HG02588 (cell line): ENCODE measurements around the gene SGMS1.

ENCODE experiments used
- ATAC-seq: cut with Tn5 transposase; IDR thresholded peaks from one replicate; pipeline ENCODE4 v1.9.1; 2021; ENCODE audit warnings: mild to moderate bottlenecking, moderate library complexity; ENCODE audit not compliant: unreplicated experiment

Gene SGMS1

GRCh38 chr10:50613726-50614443 is 9.9 kb downstream of the SGMS1 start:
- ATAC-seq, result no peak

- ATAC-seq, result peak; percentile 72
Measured at GRCh38 chr10:50613150-50613549, 10.6 kb downstream of the SGMS1 start.

DNA sequence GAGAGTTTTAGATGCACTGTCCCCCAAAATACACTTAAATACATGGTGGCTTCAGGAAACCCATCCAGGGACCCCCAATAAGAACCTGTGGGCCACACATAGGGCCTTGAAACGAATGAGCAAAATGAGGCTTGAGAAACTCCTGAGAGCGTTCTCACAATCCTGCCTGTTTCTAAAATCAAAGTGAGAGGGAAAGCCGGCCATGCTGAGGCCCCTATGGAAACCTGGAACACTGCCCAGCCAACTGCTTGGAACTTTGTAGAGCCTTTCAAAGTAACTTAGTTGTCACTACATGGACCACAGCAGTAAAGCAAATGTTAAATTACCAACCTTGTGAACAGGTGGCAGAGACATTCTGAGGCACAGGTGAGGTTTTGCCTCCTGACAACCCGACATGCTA is 13.4 kb downstream of the SGMS1 start:
- ATAC-seq, result no peak

- no peak for ATAC-seq
Measured at GRCh38 chr10:50607356-50607925, 16.3 kb downstream of the SGMS1 start.

- no peak for ATAC-seq
Measured at GRCh38 chr10:50605951-50606270, 17.8 kb downstream of the SGMS1 start.

DNA sequence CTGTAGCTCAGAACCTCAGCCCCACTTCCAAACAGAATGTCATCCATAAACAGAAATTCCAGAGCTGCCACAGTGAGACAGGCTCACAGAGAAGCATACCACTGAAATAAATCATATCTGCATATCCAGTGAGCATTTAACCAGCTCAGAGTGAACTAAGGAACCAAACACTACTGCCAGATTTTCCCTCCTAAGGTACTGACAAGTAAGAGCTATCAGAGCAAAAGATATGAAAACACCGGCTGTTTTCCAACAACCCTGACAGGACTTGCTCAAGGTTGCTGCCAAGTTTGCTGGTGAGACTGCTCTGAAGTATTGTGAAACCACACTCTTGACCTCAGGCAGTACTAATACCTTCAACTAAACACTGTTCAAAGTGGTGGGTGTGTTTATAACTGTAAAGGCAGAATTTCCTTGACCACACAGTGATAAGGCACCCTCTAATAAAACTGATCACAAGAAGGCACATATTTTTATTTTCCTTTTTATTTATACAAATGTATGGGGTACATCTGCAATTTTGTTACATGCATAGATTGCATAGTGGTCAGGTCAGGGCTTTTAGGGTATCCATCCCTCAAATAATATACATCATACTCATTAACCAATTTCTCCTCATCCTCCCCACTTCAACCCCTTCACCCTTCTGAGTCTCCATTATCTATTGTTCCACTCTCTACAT is 18.3 kb downstream of the SGMS1 start:
- ATAC-seq, result peak; percentile 72

GRCh38 chr10:50604809-50605208 is 18.9 kb downstream of the SGMS1 start:
- no peak for ATAC-seq

DNA sequence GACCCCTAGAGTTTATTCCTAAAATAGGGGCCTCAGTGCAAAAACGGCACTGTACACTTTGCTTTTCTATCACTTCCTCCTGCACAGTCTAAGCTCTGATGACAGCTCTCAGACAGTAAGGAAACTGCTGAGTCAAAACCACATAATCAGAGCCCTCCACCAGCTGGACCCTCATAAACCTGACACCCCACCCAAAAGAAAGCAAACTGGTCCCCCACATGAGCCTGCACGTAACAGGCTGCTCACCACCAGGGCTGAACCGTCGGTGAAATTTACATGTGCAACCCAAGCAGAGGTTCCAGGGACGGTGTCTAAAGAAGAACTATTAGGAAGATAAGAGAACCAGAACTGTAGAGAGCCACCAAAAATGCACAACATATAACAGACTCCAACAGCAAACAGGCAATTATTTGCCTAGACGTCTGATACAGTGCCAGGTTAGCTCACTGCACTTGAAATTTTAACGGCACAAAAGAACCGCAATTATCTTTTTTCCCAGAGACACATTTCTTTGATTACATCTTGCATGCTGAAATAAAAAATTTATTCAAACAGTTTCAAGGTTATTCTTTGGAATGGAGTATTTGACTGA is 19.6 kb downstream of the SGMS1 start:
- ATAC-seq, result peak; percentile 56

DNA sequence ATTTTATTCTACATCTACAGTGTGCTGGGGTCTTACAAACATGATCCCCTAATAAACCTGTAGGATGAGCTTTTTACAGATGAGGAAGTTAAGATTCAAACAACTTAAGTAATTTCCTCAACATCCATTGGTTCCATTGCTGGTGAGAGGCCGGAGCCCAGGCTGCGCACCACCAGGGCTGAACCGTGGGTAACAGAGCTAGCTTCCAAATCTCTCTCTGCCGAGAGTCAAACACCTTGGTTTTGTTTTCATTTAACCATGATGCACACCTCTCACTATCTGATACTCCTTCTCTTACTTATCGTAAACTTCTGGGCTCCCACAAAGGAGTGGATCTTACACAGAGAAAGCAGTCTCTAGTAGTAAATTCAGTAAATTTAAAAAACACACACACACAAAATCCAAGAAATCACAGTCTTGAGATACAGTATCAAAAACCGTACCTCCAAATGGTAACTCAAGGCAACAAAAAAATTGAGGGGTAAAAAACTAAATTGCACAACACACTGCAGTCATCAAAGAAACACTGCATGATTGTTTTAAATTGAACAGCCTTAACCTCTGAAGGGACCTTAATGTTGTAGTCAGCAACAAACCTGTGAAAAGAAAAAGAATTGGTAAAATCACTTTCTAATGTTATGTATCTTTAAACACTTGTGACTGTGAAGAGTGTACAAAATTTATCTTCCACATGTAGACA is 20.5 kb downstream of the SGMS1 start:
- ATAC-seq, result no peak

- no peak for ATAC-seq
Measured at GRCh38 chr10:50601974-50602373, 21.8 kb downstream of the SGMS1 start.

DNA sequence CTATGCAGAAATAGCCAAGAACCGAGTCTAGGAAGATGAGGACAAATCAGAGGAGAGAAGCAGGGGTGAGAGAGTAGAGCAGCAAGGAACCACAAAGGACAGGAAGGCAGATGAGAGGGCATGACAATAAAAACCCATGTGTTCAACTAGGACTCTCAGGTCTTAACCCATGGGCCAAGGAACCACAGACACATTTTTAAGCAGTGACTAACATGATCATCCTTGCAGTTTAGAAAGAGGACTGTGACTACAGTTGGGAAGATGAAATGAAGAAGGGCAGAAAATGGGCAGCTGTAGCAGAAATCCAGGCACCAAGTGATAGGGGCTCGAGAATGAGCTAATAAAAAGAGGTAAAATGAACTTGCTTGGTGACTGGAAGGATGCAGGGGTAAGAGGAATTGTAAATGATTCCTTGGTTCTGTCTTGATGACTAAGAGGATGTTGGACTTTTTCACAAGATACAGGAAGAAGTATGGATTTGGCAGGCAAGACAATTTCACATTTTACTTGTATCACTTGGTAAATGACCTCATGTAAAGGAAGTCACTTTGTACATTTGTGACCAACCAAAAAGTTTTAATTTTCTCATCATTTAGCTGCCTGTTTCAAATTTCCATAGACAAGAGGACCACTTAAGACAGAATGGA is 22.8 kb downstream of the SGMS1 start:
- ATAC-seq, result no peak

GRCh38 chr10:50600286-50600685 is 23.5 kb downstream of the SGMS1 start:
- ATAC-seq, result no peak

GRCh38 chr10:50596897-50597296 is 26.9 kb downstream of the SGMS1 start:
- no peak for ATAC-seq

DNA sequence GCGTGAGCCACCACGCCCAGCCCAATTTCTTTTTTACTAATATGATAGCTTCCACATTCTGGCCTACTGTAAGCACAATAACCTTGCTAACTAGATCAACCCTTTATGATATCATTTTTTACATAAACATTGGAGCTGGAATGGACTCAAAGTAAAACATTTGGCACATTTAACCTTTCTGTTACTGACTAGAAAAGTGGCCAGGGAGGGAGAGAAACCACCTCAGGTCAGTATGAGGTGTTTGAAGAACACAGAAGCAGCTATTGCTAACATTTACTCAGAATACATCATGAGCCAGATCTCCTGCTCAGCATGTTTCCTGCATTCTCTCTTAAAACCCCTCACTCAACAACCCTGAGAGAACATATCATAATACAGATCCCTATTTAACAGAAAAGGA is 27.3 kb downstream of the SGMS1 start:
- ATAC-seq, result no peak

- no peak for ATAC-seq
Measured at GRCh38 chr10:50595785-50596184, 28.0 kb downstream of the SGMS1 start.

GRCh38 chr10:50593523-50594376 is 30.0 kb downstream of the SGMS1 start:
- no peak for ATAC-seq

GRCh38 chr10:50592961-50593418 is 30.8 kb downstream of the SGMS1 start:
- ATAC-seq, result no peak

DNA sequence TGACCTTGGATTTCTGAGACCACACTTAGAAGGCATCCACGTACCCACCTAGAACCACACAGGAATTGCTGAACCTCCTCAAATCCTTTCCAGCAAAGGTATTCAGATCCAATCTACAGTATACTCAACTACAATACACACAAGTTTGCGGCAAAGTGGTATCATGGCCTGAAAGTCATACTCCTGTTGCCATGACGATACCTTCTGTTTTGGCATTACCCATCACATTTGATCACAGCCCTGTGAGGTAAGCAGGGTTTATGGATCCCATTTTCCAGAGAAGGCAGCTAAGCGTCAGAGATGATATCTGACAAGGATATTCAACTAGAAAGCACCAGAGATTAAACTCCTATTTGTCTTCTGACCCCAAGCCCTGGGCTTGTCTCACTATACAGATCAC is 32.8 kb downstream of the SGMS1 start:
- no peak for ATAC-seq

- ATAC-seq, result no peak
Measured at GRCh38 chr10:50586740-50587088, 37.0 kb downstream of the SGMS1 start.
